GM06990 (cell line): Measurements from ENCODE around the gene CCT4.

Experiments
- DNase-seq: peaks from one replicate; pipeline ENCODE4 v3.0.0-alpha.2; 2011; ENCODE audit not compliant: insufficient read length; ENCODE audit errors: extremely low read depth
- H3K27me3 ChIP-seq: replicated peaks from 2 replicates; pipeline ENCODE4 v1.6.0; 2011; ENCODE audit warnings: low read length; ENCODE audit not compliant: control insufficient read depth, insufficient read depth
- H3K36me3 ChIP-seq: 2 replicates; pipeline ENCODE4 v1.5.1; 2011; ENCODE audit warnings: low read length; ENCODE audit not compliant: control insufficient read depth, insufficient read depth
- H3K4me3 ChIP-seq: replicated peaks from 2 replicates; pipeline ENCODE4 v1.5.1; 2011; ENCODE audit warnings: low read depth, mild to moderate bottlenecking, control low read depth, low read length
- TF ChIP-seq, protein P1 (sequence below): IDR thresholded peaks from 2 replicates; pipeline ENCODE4 v1.5.1; 2011; ENCODE audit warnings: low read length, control low read depth, mild to moderate bottlenecking, inconsistent platforms; ENCODE audit not compliant: insufficient read depth, poor library complexity, severe bottlenecking

The CCT4 gene

DNA sequence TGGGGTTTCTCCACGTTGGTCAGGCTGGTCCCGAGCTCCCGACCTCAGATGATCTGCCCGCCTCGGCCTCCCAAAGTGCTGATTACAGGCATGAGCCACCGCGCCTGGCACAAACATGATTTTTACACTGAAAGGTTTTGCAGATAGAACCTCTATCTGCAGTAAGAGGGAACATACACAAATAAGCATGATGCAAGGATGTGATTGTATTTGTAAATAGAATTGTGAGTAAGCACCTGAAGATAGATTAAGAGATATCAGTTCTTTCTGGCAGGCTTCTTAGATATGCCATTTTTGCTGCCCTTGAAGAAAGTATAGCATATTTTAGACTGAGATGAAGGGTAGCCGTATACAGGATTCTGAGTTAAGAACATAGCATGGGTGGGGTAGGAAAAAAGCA is 20.7 kb upstream of the CCT4 start:
- Histone ChIP-seq H3K4me3 (no peak overlapping the region), H3K27me3 (no peaks in the 10 kb centered on the region), H3K36me3 (no peaks in the 10 kb centered on the region; the same call in 1 of the 2 replicates)
- no peak for DNase-seq
- TF ChIP-seq, protein P1, sequence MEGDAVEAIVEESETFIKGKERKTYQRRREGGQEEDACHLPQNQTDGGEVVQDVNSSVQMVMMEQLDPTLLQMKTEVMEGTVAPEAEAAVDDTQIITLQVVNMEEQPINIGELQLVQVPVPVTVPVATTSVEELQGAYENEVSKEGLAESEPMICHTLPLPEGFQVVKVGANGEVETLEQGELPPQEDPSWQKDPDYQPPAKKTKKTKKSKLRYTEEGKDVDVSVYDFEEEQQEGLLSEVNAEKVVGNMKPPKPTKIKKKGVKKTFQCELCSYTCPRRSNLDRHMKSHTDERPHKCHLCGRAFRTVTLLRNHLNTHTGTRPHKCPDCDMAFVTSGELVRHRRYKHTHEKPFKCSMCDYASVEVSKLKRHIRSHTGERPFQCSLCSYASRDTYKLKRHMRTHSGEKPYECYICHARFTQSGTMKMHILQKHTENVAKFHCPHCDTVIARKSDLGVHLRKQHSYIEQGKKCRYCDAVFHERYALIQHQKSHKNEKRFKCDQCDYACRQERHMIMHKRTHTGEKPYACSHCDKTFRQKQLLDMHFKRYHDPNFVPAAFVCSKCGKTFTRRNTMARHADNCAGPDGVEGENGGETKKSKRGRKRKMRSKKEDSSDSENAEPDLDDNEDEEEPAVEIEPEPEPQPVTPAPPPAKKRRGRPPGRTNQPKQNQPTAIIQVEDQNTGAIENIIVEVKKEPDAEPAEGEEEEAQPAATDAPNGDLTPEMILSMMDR: no peak

DNA sequence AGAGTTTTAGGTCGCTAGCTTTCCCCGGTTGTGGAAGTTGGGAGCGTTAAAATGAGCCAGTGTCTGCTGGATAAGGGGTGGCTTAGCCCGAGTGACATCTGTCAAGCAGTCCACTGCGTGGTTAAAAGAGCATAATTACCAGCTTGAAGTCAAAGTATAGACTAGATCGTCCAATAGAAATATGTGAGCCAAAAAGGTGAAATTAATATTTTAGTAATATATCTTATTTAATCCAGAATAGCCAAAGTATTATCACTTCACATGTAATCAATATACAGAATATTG is 17.7 kb upstream of the CCT4 start:
- no peaks in the 10 kb centered on the region for H3K36me3 ChIP-seq
- DNase-seq: no peak
- H3K27me3 ChIP-seq: no peaks in the 10 kb centered on the region
- peak overlapping the region; percentile 95 for H3K4me3 ChIP-seq
- TF ChIP-seq, protein P1: no peak

DNA sequence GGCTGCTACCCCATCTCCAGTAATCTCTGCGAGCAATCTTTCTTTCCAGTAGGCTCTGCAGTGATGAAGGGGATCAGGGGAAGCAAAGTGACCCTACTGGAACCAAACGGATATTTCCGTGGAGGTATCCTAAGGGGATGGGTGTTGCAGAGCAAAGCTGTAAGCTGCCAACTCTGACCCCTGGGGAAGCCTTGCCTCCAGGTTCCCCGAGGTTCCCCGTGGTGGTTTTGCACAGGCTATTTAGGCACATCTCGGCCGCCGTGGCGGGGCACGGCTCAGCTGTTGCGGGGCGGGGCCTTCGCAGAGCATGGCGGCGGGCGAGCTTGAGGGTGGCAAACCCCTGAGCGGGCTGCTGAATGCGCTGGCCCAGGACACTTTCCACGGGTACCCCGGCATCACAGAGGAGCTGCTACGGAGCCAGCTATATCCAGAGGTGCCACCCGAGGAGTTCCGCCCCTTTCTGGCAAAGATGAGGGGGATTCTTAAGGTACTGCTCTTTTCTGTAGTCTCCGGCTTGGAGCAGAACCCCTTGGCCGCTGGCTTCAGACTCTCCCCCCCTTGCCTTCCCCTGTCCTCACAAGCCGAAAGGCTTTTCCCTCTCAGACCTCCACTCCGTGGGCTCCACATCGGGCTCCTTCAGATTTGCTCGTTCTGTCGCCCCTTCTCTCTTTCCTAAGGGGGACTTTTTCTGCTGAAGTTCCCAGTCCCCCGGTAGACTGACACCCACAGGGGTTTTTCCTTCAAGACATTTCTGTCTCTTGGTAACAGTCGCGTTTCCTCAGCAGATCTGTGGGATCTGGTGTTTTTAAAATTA is 17.1 kb upstream of the CCT4 start, which contains the start of gene COMMD1:
Gene COMMD1 (plus strand): TSS at position 303 of the 814 bp plus-strand sequence. CDS start 5 bp downstream, at position 308.
- TF ChIP-seq, protein P1: no peak
- peak; percentile 87 for DNase-seq
- H3K4me3 ChIP-seq: peak within 1 kb of the TSS; percentile 95
- H3K27me3 ChIP-seq: no peaks in the 10 kb centered on the region
- no peaks in the 10 kb centered on the region for H3K36me3 ChIP-seq

DNA sequence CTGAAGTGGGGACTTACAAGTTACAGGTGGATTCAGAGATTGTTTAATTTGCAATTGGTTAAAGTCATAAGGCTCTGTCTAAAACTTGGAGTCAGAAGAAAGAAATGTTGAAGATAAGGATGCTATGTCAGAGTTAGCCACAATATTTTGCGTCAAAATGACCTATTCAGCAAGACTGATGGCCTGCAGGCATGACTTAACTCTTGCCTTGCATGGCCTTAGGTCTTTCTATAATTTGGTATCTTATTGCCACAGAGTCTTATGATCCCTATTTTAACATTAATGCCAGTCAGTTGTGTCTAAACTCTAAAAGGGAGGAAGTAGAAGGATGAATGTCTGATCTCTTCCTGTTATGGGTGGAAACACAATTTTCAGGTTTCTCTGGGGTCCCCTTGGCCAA is 11.8 kb upstream of the CCT4 start:
- TF ChIP-seq, protein P1: no peak
- DNase-seq: no peak
- Histone ChIP-seq H3K36me3 (no peaks in the 10 kb centered on the region), H3K4me3 (no peak overlapping the region), H3K27me3 (no peaks in the 10 kb centered on the region)

DNA sequence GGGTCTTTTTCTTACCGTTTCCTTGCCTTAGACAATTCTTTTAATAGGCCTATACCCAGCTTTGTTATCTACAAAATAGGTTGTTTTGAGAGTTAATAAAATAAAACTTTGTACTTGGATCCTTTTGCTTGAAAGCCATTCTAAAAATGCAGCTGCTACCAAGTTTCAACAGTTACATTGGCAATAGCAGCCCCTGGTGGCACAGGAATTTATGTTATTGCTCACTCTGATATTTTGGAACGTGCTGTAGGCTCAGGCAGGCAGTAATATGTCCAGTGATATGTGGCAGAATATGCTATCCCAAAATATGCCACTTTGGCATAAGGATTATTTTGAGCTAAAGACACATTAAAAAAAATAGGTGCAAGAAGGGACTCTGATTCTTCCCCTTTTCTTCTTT is 10.4 kb upstream of the CCT4 start:
- H3K36me3 ChIP-seq: no peaks in the 10 kb centered on the region
- no peak for DNase-seq
- H3K27me3 ChIP-seq: no peaks in the 10 kb centered on the region
- TF ChIP-seq, protein P1: peak; percentile 66
- no peak overlapping the region for H3K4me3 ChIP-seq
